Adipocyte (in vitro differentiated cells): ENCODE measurements around the gene RPL15.
A peak's percentile ranks its signal among the peaks of the same experiment; 100 is the strongest.

Experiments
- DNase-seq: peaks from one replicate; pipeline ENCODE4 v3.0.0-alpha.2; 2015; ENCODE audit warnings: low read depth
- H3K27me3 ChIP-seq: replicated peaks from 2 replicates; pipeline ENCODE4 v1.7.0; 2013; ENCODE audit warnings: mild to moderate bottlenecking, low read length, moderate library complexity; ENCODE audit not compliant: control insufficient read depth, insufficient read depth
- H3K36me3 ChIP-seq: 2 replicates; pipeline ENCODE4 v1.7.0; 2013; ENCODE audit warnings: low read length, mild to moderate bottlenecking, moderate library complexity; ENCODE audit not compliant: control insufficient read depth, insufficient read depth, severe bottlenecking
- H3K4me1 ChIP-seq: 2 replicates; pipeline ENCODE4 v1.7.0; 2013; ENCODE audit warnings: mild to moderate bottlenecking, low read length, moderate library complexity; ENCODE audit not compliant: control insufficient read depth, insufficient read depth
- H3K4me3 ChIP-seq: 2 replicates; pipeline ENCODE4 v1.7.0; 2013; ENCODE audit warnings: mild to moderate bottlenecking, low read length, moderate library complexity
- H3K9ac ChIP-seq: 2 replicates; pipeline ENCODE4 v1.7.0; 2013; ENCODE audit warnings: mild to moderate bottlenecking, low read length, moderate library complexity
- H3K9me3 ChIP-seq: 2 replicates; pipeline ENCODE4 v1.7.0; 2013; ENCODE audit warnings: mild to moderate bottlenecking, low read length, moderate library complexity; ENCODE audit not compliant: control insufficient read depth

Gene RPL15

DNA sequence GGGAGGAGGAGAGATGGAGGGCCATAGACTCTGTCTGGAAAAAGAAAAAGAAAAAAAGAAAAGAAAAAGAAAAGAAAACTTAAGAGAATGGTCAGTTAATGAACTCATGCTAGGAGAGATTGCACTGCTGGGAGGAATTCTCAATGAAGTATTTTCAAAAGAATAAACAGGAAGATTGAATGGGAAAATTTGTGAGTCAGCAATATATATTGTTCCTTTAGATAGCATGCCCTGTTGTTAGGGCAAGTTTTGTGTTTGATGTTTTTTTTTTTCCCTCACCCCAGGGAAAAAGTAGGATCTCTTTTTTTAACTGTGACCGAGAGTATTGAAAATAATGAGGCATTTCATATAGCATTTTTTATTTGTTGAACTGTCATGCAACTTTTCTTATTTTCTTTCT lies 20.4 kb downstream of the RPL15 start:
- Histone ChIP-seq H3K36me3 (no peaks in the 10 kb centered on the region), H3K9me3 (no peaks in the 10 kb centered on the region), H3K9ac (no peak overlapping the region), H3K27me3 (no peaks in the 10 kb centered on the region), H3K4me1 (no peaks in the 10 kb centered on the region), H3K4me3 (no peak overlapping the region)
- no peak for DNase-seq

DNA sequence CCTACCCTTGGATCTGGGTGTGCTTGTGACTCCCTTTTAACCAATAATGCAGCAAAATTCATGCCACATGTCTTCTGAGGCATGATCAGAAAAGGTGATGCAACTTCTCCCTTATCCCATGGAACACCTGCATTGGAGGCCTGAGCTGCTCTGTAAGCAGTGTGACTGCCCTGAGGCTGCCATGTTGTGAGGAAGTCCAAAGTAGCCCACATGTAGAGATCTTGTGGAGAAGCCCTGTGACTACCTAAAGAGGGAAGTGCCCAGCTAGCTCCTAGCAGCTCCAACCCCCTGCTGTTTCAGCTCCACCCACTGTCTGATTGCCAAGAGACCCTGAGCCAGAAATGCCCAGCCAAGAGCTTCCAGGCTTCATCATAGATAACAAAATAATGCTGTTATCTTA lies 21.8 kb downstream of the RPL15 start:
- no peaks in the 10 kb centered on the region for H3K27me3 ChIP-seq
- no peak overlapping the region for H3K9ac ChIP-seq
- H3K4me3 ChIP-seq: no peak overlapping the region
- H3K4me1 ChIP-seq: no peaks in the 10 kb centered on the region
- no peak for DNase-seq
- no peaks in the 10 kb centered on the region for H3K9me3 ChIP-seq
- no peaks in the 10 kb centered on the region for H3K36me3 ChIP-seq

DNA sequence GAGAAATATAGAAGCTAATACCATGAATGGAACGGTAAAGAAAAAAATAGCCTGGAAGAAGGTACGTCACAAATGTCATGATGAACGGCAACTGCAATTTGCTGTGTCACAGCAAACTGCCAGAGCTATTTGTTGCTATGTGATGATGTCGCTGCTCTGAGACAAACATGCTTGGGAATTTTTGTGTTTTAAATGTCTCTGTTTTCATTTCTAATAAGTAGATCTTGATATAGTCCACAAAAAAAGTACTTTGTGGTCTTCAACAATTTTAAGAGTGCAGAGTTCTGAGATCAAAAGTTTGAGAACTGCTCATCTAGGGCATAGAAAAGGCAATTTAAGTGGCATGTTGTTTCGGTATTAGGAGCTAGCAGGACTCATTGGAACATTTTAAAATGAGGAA lies 23.8 kb downstream of the RPL15 start:
- no peak overlapping the region for H3K9ac ChIP-seq
- no peak for DNase-seq

DNA sequence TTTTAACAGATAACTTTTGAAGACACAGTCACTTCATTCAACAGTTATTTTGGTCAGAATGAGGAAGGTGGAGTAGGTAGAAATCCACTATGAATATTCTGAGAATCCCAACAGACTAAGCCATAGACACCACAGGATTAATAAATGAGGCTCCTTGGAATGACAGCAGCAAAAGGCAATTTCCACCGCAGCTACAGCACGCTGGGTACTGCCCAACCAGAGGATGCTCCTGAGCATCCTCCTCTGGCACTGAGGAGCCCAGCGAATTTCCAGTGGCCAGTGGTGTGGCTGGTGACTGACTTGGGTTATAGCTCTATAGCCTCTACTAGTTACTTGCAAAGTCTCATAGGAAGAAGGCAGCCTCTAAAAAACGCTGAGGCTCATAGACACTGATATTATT lies 24.5 kb downstream of the RPL15 start:
- Histone ChIP-seq H3K9ac (no peak overlapping the region), H3K4me1 (peaks cover 3% of the 10 kb centered on the region), H3K9me3 (no peaks in the 10 kb centered on the region), H3K36me3 (no peaks in the 10 kb centered on the region), H3K4me3 (no peak overlapping the region), H3K27me3 (no peaks in the 10 kb centered on the region)
- DNase-seq: no peak

More for the DNA sequence above, 23.8 kb downstream of the RPL15 start:
- no peaks in the 10 kb centered on the region for H3K4me1 ChIP-seq
- no peaks in the 10 kb centered on the region for H3K9me3 ChIP-seq
- H3K36me3 ChIP-seq: no peaks in the 10 kb centered on the region
- no peaks in the 10 kb centered on the region for H3K27me3 ChIP-seq
- H3K4me3 ChIP-seq: no peak overlapping the region

DNA sequence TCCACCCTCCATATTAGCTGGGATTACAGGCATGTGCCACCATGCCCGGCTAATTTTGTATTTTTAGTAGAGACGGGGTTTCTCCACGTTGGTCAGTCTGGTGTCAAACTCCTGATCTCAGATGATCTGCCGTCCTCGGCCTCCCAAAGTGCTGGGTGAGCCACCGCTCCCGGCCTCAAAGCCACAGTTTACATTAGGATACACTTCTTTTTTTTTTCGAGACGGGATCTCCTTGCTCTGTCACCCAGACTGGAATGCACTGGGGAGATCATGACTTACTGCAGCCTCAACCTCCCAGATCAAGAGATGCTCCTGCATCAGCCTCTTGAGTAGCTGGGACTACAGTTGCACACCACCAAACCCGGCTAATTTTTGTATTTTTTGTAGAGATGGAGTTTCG lies 25.6 kb downstream of the RPL15 start:
- H3K4me1 ChIP-seq: peaks cover 14% of the 10 kb centered on the region

DNA sequence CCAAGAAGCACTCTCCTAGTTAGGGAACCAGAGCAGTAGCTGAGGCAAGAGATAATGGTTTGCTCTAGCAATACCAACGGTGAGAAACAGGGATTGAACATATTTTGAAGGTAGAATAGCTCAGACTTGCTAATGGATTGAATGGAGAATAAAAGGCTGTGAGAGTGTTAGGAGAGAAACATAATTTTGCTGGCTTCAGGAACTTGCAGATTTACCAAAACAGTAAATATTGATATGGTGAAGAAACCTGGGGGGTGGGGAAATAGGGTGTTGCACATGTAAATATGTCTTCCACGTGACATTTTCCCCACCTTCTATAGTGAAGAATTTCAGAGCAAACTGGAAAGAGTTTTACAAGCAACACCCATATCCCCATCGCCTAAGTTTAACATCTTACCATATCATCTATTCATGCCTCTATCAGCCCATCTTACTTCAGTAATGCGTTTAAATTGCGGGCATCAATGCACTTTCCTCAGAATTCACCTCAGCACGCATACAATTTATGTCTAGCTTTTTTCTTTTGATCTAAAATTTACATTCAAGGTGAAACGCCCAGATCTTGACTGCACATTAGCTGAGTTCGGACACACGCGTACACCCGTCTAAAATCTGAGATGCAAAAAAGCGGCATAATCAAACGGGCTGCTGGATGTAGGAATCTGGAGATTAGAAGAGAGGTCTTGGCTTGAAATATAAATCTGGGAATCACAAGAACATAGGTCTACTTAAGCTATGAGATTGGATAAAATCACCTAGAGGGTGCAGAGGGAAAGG lies 27.3 kb downstream of the RPL15 start:
- no peaks in the 10 kb centered on the region for H3K27me3 ChIP-seq
- no peaks in the 10 kb centered on the region for H3K9me3 ChIP-seq
- H3K9ac ChIP-seq: peak overlapping the region; percentile 35
- DNase-seq: no peak
- H3K4me1 ChIP-seq: peaks cover 20% of the 10 kb centered on the region
- no peaks in the 10 kb centered on the region for H3K36me3 ChIP-seq
- H3K4me3 ChIP-seq: peak overlapping the region; percentile 88

More for the DNA sequence above, 25.6 kb downstream of the RPL15 start:
- DNase-seq: no peak
- no peak overlapping the region for H3K9ac ChIP-seq
- H3K27me3 ChIP-seq: no peaks in the 10 kb centered on the region
- no peaks in the 10 kb centered on the region for H3K9me3 ChIP-seq
- H3K4me3 ChIP-seq: no peak overlapping the region
- H3K36me3 ChIP-seq: no peaks in the 10 kb centered on the region

DNA sequence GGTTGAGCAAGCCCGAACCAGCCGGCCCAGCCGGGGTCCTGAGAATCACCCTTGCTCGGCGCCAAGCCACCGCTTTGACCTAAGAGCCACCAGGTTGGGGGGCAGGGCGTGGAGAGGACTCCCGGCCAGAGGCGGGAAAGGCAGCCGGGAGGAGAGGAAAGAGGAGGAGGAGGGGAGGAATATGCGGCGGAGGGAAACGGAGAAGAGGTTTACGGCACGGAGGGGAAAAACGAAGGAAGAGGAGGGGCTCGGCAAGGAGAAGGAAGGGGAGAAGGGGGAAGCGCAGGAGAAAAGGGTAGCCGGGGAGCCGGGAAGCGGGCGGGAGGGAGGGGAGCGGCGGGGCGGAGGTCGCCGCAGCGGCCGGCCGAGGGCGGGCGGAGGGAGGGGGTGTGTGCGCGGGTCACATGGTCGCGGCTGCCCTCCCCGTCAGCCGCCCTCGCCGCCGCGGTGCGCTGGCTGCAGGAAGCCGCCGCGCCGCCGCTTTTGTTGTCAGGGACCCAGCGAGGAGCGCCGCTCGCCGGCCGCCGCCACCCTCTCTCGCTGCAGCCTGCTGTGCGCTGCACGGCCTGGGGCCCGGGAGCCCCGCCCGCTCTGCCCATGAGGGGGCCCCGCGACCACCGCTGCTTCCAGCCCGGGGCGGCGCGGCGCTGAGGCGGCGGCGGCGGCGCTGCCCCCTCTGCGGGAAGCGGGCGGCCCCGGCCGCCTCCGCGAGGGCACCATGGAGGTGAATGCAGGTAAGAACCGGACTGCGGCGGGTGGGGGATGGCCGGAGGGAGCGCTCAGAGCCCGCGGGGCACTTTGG lies 28.1 kb downstream of the RPL15 start, which contains the start of gene NR1D2:
Gene NR1D2, plus strand, starts transcription at position 426 of the 802 bp plus-strand sequence. Its CDS starts 293 bp downstream, at position 719.
- H3K9ac ChIP-seq: peak within 1 kb of the TSS; percentile 79
- no peaks in the 10 kb centered on the region for H3K27me3 ChIP-seq
- H3K4me3 ChIP-seq: peak within 1 kb of the TSS; percentile 88
- peak; percentile 92 for DNase-seq
- H3K36me3 ChIP-seq: no peaks in the 10 kb centered on the region
- H3K9me3 ChIP-seq: no peaks in the 10 kb centered on the region
- peaks cover 23% of the 10 kb centered on the region for H3K4me1 ChIP-seq

DNA sequence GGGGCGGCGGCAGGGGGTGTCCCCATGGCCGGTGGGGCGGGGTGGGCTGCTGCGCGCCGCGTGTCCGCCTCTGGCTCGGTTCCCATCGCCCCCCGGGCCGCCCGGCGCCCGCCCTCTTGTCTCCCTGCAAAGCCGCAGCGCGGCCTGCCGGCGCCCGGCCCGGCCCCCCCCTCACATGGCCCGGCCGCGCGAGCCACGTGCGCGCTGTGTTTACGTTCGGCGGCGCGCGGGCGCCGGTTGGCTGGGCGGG lies 28.7 kb downstream of the RPL15 start:
- H3K27me3 ChIP-seq: no peaks in the 10 kb centered on the region
- peaks cover 28% of the 10 kb centered on the region for H3K4me1 ChIP-seq
- no peak for DNase-seq
- peak overlapping the region; percentile 88 for H3K4me3 ChIP-seq
- peak overlapping the region; percentile 79 for H3K9ac ChIP-seq
- H3K9me3 ChIP-seq: no peaks in the 10 kb centered on the region
- H3K36me3 ChIP-seq: no peaks in the 10 kb centered on the region

DNA sequence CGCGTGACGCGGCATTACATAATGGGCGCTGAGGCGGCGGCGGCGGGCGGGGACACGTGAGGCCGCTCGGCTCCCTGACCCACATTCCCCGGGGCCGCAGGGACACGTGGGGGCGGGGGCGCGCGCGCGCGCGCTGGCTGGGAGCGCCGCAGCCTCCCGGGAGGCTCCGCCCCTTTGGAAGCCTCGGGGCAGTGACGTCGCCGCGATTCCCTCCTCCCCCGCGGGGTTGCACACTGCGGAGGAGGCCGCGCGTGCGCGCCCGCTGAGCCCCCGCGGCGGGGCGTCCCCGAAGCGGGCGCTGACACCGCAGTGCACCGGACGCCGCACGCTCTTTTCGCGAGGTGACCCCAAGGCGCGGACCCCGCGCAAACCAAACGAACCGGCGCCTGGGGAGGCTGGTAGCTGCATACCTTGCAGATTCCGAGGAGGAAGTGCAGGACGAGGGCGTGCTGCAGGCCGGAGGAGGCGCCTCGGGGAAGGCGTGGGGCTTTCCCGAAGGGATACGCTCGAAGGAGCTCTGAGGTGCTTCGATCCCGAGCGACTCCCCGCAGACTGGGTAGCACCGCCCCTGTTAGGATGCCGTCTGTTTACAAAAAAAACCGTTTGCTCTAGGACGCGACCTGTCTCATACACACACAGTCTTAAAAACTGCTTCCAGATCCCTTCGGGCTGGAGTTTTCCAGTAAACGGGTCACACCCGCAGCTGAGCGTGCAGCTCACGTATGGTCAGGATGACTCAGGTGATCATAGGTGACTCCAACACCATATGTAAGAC lies 29.2 kb downstream of the RPL15 start:
- H3K9ac ChIP-seq: peak overlapping the region; percentile 79
- H3K4me1 ChIP-seq: peaks cover 28% of the 10 kb centered on the region
- peak; percentile 98 for DNase-seq
- no peaks in the 10 kb centered on the region for H3K36me3 ChIP-seq
- H3K4me3 ChIP-seq: peak overlapping the region; percentile 87
- no peaks in the 10 kb centered on the region for H3K9me3 ChIP-seq
- H3K27me3 ChIP-seq: no peaks in the 10 kb centered on the region

DNA sequence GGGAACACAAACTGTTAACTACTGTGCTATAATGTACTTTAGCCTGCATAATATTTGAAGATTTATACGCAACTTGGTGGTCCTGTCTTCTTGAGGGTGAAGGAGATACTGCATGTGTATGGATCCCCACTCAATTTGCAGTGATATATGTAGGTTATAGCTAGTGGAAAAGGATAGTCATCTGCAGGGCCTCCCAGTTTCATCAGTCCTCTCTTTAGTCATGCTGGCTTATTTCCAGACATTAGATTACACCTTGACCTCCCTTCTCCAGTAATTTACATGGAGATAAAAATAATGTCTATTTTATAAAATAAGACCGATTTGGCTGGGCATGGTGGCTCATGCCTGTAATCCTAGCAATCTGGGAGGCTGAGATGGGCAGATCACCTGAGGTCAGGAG lies 31.8 kb downstream of the RPL15 start:
- Histone ChIP-seq H3K4me3 (no peak overlapping the region), H3K4me1 (peaks cover 38% of the 10 kb centered on the region), H3K27me3 (no peaks in the 10 kb centered on the region), H3K9ac (no peak overlapping the region), H3K36me3 (no peaks in the 10 kb centered on the region), H3K9me3 (no peaks in the 10 kb centered on the region)
- no peak for DNase-seq

DNA sequence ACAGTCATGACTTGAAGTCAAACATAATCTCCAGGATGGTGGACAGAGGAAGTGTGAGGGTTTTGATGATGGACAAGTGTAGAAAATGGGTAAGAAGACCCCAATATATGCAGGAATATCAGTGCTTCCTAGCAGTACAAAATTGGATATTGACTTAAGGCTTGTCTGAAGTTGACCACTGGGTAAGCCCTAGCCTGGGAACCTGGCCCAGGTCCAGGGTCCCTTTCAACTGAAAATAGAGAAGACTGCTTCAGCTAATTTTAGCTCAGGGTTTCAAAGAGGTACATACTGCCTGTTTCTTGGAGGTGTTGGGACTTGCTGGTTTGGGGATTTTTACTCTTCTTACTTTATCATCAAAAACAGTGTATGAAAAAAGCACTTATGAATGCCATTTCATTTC lies 32.9 kb downstream of the RPL15 start:
- H3K4me1 ChIP-seq: peaks cover 40% of the 10 kb centered on the region
- no peak overlapping the region for H3K9ac ChIP-seq
- H3K36me3 ChIP-seq: no peaks in the 10 kb centered on the region
- H3K4me3 ChIP-seq: no peak overlapping the region
- no peaks in the 10 kb centered on the region for H3K27me3 ChIP-seq
- no peak for DNase-seq
- no peaks in the 10 kb centered on the region for H3K9me3 ChIP-seq
